Retinal pigment epithelial cell (primary cell): Measurements from ENCODE around the gene HOXC6.
"Not testable (repeated sequence)": the region's sequence is repeated elsewhere in the genome, so short reads cannot be mapped to it uniquely, and the experiment has no call there.

ENCODE experiments used
- DNase-seq: peaks from one replicate; pipeline ENCODE4 v3.0.0-alpha.2; 2010; ENCODE audit warnings: low read depth
- H3K4me3 ChIP-seq: 2 replicates; pipeline ENCODE4 v1.5.1; 2011; ENCODE audit warnings: mild to moderate bottlenecking, low read length, control low read depth, moderate library complexity
- TF ChIP-seq, protein P1 (sequence below): conservative IDR thresholded peaks from 2 replicates; pipeline ENCODE4 v1.5.1; 2011; ENCODE audit warnings: low read depth, low read length, control low read depth, inconsistent platforms

The HOXC6 gene

GRCh38 chr12:54039417-54040147 is 11.3 kb downstream of the HOXC6 start:
- H3K4me3 ChIP-seq: no peak overlapping the region
- TF ChIP-seq, protein P1, sequence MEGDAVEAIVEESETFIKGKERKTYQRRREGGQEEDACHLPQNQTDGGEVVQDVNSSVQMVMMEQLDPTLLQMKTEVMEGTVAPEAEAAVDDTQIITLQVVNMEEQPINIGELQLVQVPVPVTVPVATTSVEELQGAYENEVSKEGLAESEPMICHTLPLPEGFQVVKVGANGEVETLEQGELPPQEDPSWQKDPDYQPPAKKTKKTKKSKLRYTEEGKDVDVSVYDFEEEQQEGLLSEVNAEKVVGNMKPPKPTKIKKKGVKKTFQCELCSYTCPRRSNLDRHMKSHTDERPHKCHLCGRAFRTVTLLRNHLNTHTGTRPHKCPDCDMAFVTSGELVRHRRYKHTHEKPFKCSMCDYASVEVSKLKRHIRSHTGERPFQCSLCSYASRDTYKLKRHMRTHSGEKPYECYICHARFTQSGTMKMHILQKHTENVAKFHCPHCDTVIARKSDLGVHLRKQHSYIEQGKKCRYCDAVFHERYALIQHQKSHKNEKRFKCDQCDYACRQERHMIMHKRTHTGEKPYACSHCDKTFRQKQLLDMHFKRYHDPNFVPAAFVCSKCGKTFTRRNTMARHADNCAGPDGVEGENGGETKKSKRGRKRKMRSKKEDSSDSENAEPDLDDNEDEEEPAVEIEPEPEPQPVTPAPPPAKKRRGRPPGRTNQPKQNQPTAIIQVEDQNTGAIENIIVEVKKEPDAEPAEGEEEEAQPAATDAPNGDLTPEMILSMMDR: no peak
- DNase-seq: no peak

DNA sequence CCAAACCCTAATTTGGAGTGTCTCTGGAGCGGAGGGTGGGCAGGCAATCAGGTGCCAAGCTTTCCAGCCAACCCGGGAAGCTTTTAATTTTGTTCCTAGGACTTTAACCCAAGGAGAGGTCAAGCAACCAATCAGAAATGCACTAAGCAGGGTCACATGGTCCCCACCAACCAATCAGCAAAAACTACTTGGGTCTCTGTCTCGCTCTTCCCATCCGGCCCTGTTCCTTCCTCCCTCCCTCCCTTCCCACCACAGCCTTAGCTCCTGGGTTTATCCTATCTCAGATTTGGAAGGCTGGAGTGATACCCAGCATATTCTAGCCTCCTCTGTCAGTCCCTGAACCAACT is 11.9 kb downstream of the HOXC6 start:
- TF ChIP-seq, protein P1: no peak
- no peak for DNase-seq
- H3K4me3 ChIP-seq: no peak overlapping the region

DNA sequence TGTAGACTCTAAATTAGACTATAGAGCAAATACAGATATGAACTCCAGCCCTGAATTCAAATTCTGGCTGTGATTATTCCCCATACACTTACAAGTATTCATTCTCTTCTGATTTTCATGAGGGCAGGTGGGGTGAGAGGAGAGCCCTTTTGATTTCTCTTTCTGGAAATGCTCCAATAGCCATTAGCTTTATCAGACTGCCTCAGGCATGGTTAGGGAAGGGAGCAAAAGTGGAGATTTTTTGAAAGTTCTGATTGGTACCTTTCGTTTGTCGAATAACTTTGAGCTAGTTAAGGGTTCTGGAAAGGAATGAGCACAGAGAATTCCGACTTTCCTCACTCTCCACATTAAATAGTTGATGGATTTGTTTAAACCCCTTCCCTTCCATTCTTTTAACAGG is 12.4 kb downstream of the HOXC6 start:
- no peak for DNase-seq
- TF ChIP-seq, protein P1: no peak
- H3K4me3 ChIP-seq: no peak overlapping the region

GRCh38 chr12:54041097-54041690 is 13.0 kb downstream of the HOXC6 start:
- DNase-seq: no peak
- TF ChIP-seq, protein P1: no peak
- no peak overlapping the region for H3K4me3 ChIP-seq

GRCh38 chr12:54042033-54042432 is 13.8 kb downstream of the HOXC6 start:
- H3K4me3 ChIP-seq, DNase-seq: not testable (repeated sequence)

DNA sequence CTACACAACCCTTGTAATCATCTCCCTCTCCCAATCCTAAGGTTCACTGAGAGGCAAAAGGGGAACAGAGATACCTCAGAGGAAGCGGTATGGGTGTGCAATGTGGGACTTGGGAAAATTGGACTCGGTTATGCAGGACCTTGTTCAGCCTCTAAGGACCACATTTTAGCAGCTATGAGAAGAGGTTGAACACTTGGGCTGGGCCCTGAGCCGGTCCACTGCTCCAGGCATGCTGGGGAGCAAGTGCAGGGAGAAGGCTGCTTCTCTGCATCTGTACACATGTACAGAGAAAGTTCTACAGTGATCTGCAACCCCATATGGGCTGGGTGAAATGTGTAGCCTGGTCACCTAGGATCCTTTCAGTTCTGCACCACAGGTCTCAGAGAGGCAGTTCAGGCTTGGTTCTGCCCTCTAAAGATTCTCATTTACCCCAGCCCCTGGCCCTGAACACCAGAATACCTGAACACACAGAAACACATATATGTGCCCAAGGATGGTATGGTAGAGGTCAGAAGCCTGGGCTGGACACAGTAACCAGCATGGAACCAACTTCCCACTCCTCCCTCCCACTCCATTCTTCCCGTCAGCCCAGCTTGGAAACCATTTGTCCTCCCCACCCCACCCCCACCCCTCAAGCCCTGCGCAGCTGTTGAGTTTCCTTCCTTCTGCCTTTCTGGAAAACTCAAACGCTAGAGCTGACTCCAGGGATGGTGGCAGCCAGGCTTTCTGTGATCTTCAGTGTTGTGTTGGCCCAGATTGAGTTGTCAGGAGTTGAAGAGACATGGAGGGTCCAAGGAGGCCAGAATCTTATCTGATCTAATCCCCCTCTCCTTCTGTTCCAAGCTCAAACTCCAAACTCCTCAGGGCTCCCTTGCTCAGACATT is 15.0 kb downstream of the HOXC6 start:
- DNase-seq: no peak
- TF ChIP-seq, protein P1: no peak
- H3K4me3 ChIP-seq: no peak overlapping the region

- no peak for DNase-seq
- TF ChIP-seq, protein P1: no peak
- H3K4me3 ChIP-seq: no peak overlapping the region
Measured at GRCh38 chr12:54044425-54045103, 16.3 kb downstream of the HOXC6 start.
